Fibroblast of peridontal ligament (primary cell): ENCODE data around the gene PID1.

Experiments
- DNase-seq: peaks from one replicate; pipeline ENCODE4 v3.0.0-alpha.2; 2010; ENCODE audit errors: extremely low read depth

Gene PID1

DNA sequence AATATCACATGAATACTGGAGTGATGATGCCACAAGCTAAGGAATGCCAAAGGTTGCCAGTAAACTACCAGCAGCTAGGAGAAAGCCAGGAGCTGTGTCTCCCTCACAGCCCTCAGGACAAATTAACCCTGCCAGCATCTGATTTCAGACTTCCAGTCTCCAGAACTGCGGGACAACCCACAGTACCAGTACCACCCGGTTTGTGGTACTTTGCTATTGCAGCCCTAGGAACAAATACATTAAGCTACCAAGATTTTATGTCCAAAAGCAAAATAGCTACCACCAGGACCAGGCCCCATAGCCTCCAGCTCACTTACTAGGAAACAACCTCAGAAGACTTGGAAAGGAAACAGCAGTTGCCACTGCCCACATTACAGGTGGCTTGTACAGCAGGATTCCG, 10.0 kb downstream of the PID1 start:
- DNase-seq: no peak

DNA sequence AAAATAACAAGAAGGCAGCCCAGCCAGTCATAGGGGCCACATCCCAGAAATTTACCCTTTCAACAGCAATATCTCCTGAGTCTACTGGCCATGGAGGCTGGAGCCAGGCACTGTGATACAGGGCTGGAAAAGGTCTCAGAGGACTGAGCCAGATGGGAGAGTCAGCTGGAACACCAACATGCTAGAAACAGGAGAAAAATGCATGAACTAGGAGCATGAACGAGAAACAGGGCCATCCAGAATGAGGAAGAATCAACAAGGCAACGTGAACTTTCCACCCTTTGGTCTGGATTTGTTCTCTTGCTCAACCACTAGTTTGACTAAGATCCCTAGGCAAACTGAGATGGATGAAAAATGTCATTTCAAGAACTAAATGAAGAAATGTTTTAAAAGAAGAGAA, 13.1 kb downstream of the PID1 start:
- no peak for DNase-seq

DNA sequence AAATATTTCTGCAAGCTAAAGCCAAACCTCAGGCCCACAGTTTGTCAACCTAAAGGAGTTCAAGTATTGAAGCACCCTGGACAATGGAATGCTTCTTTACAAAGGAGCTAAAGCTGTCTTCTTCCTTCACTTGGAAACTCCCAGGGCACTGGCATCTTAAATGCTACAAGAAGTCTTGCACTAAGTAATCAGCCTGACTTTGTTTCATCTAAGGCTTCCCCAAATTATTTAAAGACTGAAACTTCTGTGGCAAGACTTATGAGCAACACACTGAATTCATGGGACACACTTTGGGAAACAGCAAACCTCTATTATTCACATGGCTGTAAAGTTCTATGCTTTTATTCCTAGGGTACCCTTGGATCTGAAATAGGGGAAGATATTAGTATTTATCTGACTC, 14.7 kb downstream of the PID1 start:
- DNase-seq: no peak

DNA sequence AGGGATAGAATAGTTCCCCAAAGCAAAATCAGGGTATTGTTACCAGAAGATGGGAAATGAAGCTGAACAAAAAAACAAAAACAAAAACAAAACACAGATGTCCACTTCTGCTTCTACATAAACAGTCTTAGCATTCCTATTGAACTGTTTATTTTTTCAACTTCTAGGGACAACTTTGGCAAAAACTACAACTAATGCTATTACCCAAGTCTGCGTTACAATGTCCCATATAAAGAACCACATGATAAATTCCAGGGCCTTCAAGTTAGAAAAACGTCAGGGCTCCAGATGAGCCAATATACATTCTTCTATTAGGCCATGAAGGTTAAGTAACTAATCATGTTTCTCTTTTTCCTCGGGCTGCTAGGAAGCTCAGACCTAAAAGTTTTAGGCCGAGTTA, 16.9 kb downstream of the PID1 start:
- DNase-seq: no peak

DNA sequence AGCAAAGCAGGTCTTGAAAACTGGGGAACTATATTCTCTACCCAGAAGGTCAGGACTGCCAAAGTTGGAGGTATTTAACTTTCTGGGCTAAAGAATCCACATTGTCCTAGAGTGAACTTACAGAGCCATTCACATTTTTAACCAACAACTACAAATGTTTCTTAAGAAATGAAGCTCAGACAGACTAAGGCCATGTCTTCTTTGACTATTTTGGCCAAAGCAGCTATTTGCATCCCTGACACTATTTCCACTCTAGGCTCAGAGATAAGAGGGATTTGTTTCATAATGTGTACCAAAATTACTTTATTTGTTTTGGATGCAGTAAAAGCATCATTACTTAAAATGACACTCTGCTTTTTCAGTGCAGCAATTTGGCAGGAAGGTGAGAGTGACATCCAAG, 18.1 kb downstream of the PID1 start:
- DNase-seq: no peak

DNA sequence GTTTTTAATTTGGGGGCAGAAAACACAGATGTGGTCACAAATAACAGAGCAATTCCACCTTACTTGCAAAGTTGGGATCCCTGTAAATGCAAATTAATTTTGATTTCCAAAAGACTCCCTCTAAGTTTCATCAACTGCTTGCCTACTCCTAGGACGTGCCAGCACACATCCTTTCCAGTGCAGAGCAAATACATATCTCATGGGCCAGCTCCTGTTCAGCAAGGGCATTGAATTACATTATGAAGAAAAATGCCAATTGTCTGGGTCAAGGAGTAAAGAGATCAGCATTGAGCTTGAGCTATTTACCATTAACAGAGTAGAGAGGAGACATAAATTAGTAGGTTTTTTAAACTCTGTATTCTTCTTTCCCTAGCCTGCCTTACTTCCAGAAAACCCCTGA, 18.8 kb downstream of the PID1 start:
- DNase-seq: no peak

DNA sequence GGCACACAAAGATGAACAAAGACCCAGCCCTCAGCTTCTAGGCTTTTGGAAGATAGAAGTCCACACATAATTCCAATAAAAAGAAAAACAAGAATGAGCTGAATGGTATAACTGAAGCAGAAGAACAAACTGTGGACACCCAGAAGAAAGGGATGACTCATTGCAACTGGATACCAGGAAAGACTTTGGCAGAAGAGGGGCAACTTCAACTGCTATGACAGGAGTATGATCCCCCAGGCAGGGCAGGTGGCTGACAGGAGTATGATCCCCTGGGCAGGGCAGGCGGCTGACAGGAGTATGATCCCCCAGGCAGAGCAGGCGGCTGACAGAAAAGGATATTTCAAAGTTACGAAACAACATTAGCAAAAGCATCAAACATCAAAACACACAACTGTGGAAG, 21.6 kb downstream of the PID1 start:
- no peak for DNase-seq

DNA sequence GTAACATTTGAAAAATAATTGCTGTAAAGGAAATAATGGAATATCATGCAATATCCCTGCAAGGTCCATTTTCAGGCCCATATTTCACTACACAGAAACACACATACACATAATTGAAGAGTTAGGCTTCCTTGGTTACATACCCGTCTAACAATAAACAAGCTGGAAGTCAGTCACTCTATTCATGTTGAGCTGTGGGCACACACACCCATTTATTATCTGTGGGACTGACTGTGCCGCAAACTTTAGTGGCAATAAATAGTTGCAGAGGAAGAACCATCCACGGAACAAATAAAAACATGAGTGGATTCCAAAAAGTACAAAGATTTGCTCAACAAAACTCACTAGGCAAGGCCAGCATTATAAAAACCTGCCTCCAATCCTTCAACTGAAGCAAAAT, 24.8 kb downstream of the PID1 start:
- DNase-seq: no peak

DNA sequence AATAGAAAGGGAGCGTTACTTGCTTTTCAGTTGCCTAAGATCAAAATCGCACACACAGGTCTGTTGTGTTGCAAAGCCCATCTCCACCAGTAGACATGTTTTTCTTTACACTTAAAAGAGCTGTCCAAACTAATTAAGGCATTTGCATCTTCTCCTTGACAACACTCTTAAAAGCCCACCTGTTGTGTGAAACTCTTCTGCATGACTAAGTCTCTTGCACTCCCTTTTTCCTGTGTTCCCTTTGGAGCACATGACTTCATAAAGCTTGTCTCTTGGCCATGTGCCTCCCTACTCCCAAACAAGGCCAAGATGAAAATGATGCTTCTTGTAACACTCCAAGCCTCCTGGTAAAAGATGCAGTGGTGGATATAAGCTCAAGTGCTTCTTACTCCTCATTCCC, 26.1 kb downstream of the PID1 start:
- DNase-seq: no peak

DNA sequence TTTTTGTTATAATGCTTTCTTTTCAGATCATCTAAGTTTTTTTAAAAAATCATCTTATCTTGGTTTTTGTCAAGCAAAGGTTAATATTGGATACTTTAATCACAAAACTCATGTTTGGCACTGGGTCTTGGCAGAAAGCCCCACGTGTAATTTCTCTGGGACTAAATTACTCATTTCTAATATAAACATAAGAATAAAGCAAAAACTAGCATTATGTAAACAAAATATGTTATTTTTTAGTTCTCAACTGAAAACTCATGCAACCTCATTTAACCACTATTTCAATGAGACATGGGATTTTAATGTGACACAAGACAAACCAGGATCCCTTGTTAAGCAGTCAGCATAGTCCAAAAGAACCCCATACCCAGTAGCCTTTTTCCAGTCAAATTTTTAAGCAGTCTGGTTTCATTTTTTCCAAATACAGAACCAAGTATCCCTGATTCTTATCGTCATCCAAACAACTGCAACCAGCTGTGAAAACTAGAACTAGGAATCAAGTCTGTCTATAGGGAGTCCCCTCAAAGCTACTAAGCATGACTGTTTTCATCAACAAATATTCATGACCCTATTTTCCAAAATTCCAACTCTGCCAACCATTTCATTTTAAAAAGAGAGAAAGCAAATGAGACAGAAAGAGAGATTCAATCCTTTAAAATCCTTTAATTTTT, 27.1 kb downstream of the PID1 start:
- DNase-seq: peak; percentile 2

DNA sequence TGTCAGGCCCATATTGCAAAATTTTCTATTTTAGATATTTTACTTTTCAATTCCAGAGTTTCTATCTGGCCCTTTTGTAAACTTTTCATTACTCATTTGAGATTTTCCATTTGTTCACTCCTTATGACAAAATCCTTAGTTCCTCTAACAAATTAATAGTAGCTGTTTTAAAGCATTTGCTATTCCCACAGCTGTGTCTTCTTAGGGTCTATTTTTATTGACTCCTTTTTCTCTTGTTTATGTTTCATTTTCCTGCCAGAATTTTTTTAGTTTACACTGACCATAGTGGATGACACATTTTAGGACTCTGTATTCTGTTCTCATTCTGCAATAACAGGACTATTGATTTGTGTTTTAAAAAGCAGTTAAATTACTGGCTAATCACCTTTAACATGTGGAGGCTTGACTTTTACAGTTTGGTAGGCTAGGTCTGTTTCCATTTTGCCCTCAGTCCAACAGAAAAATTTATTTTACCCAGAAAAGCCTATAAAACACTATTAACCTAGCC, 30.0 kb downstream of the PID1 start:
- DNase-seq: no peak

DNA sequence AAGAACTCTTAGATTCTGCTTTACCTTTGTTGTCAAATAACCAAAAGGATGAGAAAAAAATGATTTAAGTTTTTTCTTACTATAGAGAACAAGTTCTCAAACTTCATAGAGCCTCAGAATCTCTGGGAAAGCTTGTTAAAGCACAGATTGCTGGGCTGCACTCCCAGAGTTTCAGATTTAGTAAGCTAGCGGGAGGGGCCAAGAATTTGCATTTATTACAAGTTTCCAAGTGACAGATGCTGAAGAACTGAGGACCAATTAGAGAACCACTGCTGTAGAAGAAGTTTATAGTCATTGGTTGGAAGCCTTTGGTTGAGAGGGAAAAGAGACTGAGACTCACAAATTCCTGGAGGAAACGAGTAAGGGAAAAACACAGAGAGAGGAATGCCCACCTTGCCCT, 32.1 kb downstream of the PID1 start:
- no peak for DNase-seq

DNA sequence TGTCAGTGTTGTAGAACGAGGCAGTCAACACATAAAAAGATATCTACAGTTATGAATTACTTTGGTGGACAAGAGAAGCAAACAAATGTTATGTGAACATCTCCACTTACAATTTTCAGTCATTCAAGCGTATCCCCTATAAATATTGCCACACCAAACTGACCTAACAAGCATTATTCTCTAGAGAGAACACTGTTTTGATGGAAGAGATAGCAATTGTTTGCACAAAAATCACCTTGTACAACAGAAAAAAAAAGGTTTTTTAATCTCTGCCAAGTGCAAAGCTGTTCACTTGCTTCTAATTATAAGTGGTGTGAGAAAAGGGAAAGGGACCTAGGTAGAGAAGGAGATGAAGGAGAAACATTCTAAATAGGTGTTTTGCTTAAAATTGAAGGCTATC, 33.8 kb downstream of the PID1 start:
- DNase-seq: no peak

DNA sequence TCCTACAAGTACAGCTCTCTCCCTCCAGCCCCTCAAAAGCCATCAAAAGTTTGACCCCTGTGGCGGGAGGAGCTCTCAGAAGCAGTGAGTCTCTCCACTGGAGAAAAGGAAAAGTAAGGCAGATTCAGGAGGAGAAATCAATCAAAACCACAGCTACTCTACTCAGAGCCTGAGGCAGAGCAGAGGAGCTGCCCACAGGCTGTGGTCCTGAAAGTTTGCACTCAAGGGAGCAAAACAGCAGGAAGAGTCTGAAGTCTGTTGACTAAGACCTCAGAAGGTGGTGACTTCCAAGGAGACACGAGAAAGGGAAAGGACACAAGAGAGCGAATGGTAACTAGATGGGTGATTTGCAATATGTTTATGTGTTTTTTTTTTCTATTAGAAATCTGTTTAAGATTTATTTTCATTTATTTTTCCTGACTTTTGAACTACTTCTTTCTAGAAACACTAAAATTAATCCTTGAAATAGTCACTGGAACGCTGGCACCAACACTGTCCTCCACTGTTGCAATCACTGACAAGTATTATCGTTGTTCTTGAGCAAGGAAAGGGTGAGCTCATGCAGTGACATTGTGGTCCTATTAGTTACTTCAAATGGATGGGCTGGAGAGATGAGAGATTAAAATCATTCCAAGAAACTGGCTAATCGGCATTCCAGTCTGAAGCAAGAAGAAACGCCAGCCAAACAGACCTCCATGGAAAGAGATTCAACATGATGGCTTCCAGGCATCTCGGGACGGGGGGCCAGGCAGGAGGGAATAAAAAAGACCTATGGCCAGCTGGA, 35.8 kb downstream of the PID1 start:
- no peak for DNase-seq

DNA sequence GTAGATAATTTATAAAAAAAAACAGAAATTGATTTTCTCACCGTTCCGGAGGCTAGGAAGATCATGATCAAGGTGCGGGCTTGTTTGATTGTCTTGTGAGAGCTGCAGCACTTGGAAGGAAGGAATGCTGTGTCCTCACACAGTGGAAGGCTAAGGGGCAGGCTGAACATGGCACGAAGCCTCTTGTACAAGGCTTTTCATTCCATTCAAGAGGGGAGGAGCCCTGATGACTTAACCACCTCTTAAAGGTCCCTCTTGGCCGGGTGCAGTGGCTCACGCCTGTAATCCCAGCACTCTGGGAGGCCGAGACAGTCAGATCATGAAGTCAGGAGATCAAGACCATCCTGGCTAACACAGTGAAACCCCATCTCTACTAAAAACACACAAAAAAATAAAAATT, 39.2 kb downstream of the PID1 start:
- DNase-seq: no peak

DNA sequence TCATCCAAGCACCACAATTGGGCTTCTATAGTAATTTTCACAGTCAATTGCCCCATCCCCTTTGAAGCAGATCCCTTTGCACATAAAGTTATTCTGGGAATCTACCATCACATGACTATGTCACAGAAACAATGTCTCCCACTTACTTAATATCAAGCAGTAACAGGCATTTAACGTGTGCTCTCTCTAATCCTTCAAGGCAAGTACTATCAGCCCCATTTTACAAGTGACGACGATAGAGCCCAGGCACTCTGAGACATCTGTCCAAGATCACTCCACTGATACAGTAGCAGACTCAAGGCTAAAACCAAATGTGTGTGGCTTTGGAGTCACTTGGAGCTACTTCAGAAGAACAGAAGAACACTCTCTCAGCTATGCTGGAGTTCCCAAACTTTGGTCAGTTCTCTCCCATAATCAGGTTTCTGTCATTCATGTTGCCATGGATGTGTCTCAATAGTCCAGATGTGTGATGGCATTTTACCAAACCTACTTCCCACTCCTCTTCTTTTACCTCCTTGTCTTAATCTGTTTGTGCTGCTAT, 39.7 kb downstream of the PID1 start:
- DNase-seq: no peak

DNA sequence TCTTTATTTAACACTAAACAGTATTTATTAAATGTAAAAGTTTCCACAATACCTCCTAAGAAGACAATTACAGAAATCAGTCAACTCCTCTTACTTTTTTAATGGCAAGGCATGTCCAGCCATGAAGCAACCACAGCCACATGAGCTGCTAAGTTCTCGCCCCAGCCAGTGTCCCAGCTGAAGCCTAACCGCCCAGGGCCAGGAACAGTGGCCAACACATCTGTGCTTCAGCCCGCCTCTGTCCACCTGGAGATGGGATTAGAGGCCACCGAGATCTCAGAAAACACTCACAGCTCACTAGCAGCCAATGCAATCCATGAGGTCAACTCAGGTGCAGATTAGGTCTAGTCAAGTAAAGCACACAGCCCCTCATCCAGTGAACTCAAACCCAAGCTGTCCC, 40.2 kb downstream of the PID1 start:
- no peak for DNase-seq

DNA sequence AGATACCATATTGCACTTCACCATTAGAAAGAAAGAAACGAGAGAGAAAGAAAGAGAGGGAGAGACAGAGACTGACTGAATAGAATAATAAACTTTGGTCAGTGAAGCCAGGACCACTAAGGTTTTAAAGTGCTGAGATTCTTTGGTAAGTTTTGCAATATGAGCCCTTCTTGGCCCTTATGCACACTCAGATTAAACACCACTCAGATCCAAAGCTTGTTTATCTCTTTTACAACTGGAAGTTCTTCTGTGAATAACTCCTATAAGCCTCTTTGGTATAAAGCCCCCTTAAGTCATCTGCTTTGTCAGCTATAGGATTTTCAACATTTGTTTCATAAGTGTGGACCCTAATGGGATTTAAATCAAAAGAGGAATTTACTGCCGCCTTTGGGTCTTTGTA, 40.8 kb downstream of the PID1 start:
- no peak for DNase-seq

DNA sequence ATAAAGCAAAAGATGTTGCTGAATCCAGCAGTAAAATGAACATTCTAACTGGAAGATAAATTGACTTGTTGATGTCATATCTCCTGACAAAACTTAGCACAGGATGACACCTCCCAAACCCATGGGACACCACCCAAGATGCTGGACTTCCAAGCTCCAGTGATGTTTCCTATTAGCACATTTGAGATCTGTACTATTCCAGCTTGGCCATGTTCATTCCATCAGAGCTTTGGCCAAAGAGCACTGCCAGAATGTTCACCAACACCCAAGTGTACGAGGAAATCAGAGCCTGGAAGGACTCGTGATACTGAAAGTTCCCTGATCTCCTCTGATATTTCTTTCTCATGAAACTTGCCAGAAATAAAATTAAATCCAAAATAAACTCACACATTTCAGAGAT, 44.7 kb downstream of the PID1 start:
- no peak for DNase-seq

DNA sequence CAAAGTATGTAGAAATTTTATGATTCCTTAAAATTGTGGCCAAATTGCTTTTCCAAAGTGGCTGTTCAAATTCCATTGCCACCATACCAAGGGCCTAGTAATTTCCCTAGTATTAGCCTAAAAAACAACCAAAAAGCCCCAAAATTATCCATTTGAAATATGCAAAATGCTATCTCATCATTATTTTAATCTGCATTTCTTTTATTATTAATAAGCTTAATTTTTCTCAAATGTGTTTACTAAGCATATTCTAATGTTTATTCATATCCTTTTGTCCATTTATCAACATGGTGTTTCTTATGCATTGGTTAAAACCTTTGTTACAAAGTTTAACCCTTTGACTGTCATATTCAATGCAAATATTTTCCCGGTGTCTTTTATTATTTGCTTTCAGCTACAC, 48.0 kb downstream of the PID1 start:
- no peak for DNase-seq

DNA sequence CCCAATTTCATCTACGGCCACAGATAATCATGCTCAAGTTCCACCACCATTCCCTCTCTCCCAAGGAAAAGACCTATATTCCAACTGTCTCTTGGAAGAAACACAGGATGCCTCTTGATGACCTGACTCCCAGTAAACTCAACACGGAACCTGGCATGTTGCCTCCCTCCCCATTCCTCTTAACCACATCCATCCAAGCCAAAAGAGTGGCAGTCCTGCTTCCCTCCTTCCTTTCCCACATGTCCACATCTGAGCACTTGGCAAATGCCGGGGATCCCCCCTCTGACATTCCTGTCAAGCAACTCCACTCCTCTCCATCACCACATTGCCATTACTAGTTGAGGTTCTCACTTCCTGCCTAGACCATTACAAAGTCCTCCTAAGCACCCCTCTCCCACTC, 49.4 kb downstream of the PID1 start:
- DNase-seq: no peak

DNA sequence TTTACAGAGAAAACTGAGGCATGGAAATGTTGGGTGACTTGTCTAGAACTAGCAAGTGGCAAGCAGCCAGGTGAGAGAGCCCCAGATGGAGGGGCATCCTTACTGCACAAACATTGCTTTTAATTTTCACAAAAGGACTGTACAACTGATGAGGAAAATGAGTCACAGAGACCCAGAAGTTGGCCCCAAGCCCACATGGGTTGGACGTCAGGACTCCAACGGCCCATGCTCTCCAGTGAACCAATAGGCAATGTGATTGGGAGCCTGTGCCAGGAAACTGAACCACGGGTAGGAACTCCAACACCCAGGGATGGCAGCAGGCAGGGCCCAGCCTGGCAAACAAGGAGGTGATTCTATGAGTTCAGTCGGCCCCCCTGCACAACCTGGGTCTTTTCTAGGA, 50.8 kb downstream of the PID1 start:
- DNase-seq: no peak

DNA sequence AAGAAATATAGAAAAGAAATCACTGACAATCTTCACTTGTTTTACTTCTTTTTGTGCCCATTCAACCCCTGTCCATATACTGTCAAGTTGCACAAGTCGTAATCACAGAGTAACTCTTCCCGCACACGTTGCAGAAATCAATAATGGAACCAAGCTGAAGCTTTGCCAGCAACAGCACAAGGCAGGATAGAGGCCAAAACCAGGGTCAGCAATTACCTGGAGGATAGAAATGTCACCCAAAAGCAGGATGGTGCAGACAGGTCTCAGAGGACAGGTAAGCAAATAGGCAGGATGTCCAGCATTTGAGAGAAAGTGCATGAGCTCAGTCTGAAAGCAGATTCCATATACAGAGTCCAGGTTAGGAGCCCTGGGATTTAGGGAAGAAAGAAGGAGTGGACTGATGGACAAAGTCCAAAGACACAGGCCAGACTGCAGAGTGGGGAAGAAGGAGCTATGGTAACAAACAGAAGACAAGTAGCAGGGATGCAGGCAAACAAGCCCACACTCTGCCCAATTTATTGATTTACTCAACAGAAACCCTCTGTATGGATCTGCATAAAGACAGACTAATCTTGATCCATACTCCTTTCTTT, 52.7 kb downstream of the PID1 start:
- no peak for DNase-seq
